ENCODE data around the gene INPP5A.
"Not testable (repeated sequence)": the region's sequence is repeated elsewhere in the genome, so short reads cannot be mapped to it uniquely, and the experiment has no call there.

The INPP5A gene

GRCh38 chr10:132739225-132739613 is 201.6 kb downstream of the INPP5A start:
- H3K9me3 ChIP-seq (ENCODE audit: control insufficient read depth, low read length), result no peaks in the 10 kb centered on the region
- peaks cover 6% of the 10 kb centered on the region for H3K4me1 ChIP-seq (ENCODE audit: control insufficient read depth, insufficient read depth, low read length)
- DNase-seq (ENCODE audit: low read depth), result no peak
- no peak overlapping the region for H3K4me3 ChIP-seq (ENCODE audit: low read length)
- peaks cover 5% of the 10 kb centered on the region for H3K36me3 ChIP-seq (ENCODE audit: control insufficient read depth, insufficient read depth, low read length, severe bottlenecking)
- no peaks in the 10 kb centered on the region for H3K27me3 ChIP-seq (replicated peaks; ENCODE audit: control insufficient read depth, insufficient read depth, low read length)
- H3K9ac ChIP-seq (ENCODE audit: low read length), result no peak overlapping the region

GRCh38 chr10:132740588-132740987 is 203.0 kb downstream of the INPP5A start:
- Histone ChIP-seq H3K4me1 (ENCODE audit: control insufficient read depth, insufficient read depth, low read length) (peaks cover 6% of the 10 kb centered on the region), H3K27me3 (replicated peaks; ENCODE audit: control insufficient read depth, insufficient read depth, low read length) (no peaks in the 10 kb centered on the region), H3K4me3 (ENCODE audit: low read length) (no peak overlapping the region), H3K9ac (ENCODE audit: low read length) (no peak overlapping the region), H3K36me3 (ENCODE audit: control insufficient read depth, insufficient read depth, low read length, severe bottlenecking) (peaks cover 5% of the 10 kb centered on the region), H3K9me3 (ENCODE audit: control insufficient read depth, low read length) (no peaks in the 10 kb centered on the region)
- no peak for DNase-seq (ENCODE audit: low read depth)

- Histone ChIP-seq H3K9me3 (ENCODE audit: control insufficient read depth, low read length) (no peaks in the 10 kb centered on the region), H3K27me3 (replicated peaks; ENCODE audit: control insufficient read depth, insufficient read depth, low read length) (no peaks in the 10 kb centered on the region), H3K36me3 (ENCODE audit: control insufficient read depth, insufficient read depth, low read length, severe bottlenecking) (peaks cover 5% of the 10 kb centered on the region), H3K4me3 (ENCODE audit: low read length) (no peak overlapping the region), H3K4me1 (ENCODE audit: control insufficient read depth, insufficient read depth, low read length) (peaks cover 6% of the 10 kb centered on the region), H3K9ac (ENCODE audit: low read length) (no peak overlapping the region)
- no peak for DNase-seq (ENCODE audit: low read depth)
These were observed 204.7 kb downstream of the INPP5A start for GRCh38 chr10:132742167-132742836.

GRCh38 chr10:132742837-132743194 is 205.2 kb downstream of the INPP5A start:
- Histone ChIP-seq H3K27me3 (replicated peaks; ENCODE audit: control insufficient read depth, insufficient read depth, low read length) (no peaks in the 10 kb centered on the region), H3K36me3 (ENCODE audit: control insufficient read depth, insufficient read depth, low read length, severe bottlenecking) (peaks cover 5% of the 10 kb centered on the region), H3K4me3 (ENCODE audit: low read length) (no peak overlapping the region), H3K9me3 (ENCODE audit: control insufficient read depth, low read length) (no peaks in the 10 kb centered on the region), H3K9ac (ENCODE audit: low read length) (no peak overlapping the region), H3K4me1 (ENCODE audit: control insufficient read depth, insufficient read depth, low read length) (peaks cover 6% of the 10 kb centered on the region)
- DNase-seq (ENCODE audit: low read depth), result no peak

GRCh38 chr10:132743196-132743924 is 205.8 kb downstream of the INPP5A start:
- H3K36me3 ChIP-seq (ENCODE audit: control insufficient read depth, insufficient read depth, low read length, severe bottlenecking); H3K9me3 ChIP-seq (ENCODE audit: control insufficient read depth, low read length); H3K9ac ChIP-seq (ENCODE audit: low read length); H3K27me3 ChIP-seq (replicated peaks; ENCODE audit: control insufficient read depth, insufficient read depth, low read length); H3K4me1 ChIP-seq (ENCODE audit: control insufficient read depth, insufficient read depth, low read length); H3K4me3 ChIP-seq (ENCODE audit: low read length): not testable (repeated sequence)
- peak; percentile 37 for DNase-seq (ENCODE audit: low read depth)

- Histone ChIP-seq H3K9ac (ENCODE audit: low read length) (no peak overlapping the region), H3K4me1 (ENCODE audit: control insufficient read depth, insufficient read depth, low read length) (peaks cover 6% of the 10 kb centered on the region), H3K9me3 (ENCODE audit: control insufficient read depth, low read length) (no peaks in the 10 kb centered on the region), H3K4me3 (ENCODE audit: low read length) (no peak overlapping the region), H3K27me3 (replicated peaks; ENCODE audit: control insufficient read depth, insufficient read depth, low read length) (no peaks in the 10 kb centered on the region), H3K36me3 (ENCODE audit: control insufficient read depth, insufficient read depth, low read length, severe bottlenecking) (peaks cover 5% of the 10 kb centered on the region)
- no peak for DNase-seq (ENCODE audit: low read depth)
These were observed 206.4 kb downstream of the INPP5A start for GRCh38 chr10:132743925-132744490.

- DNase-seq (ENCODE audit: low read depth), result no peak
- Histone ChIP-seq H3K27me3 (replicated peaks; ENCODE audit: control insufficient read depth, insufficient read depth, low read length) (no peaks in the 10 kb centered on the region), H3K4me3 (ENCODE audit: low read length) (no peak overlapping the region), H3K4me1 (ENCODE audit: control insufficient read depth, insufficient read depth, low read length) (peaks cover 6% of the 10 kb centered on the region), H3K9ac (ENCODE audit: low read length) (no peak overlapping the region), H3K9me3 (ENCODE audit: control insufficient read depth, low read length) (no peaks in the 10 kb centered on the region), H3K36me3 (ENCODE audit: control insufficient read depth, insufficient read depth, low read length, severe bottlenecking) (peaks cover 12% of the 10 kb centered on the region)
These were observed 207.3 kb downstream of the INPP5A start for GRCh38 chr10:132744839-132745238.

- Histone ChIP-seq H3K4me1 (ENCODE audit: control insufficient read depth, insufficient read depth, low read length) (peaks cover 6% of the 10 kb centered on the region), H3K9ac (ENCODE audit: low read length) (no peak overlapping the region), H3K36me3 (ENCODE audit: control insufficient read depth, insufficient read depth, low read length, severe bottlenecking) (peaks cover 13% of the 10 kb centered on the region), H3K4me3 (ENCODE audit: low read length) (no peak overlapping the region), H3K27me3 (replicated peaks; ENCODE audit: control insufficient read depth, insufficient read depth, low read length) (no peaks in the 10 kb centered on the region), H3K9me3 (ENCODE audit: control insufficient read depth, low read length) (no peaks in the 10 kb centered on the region)
- no peak for DNase-seq (ENCODE audit: low read depth)
These were observed 207.9 kb downstream of the INPP5A start for GRCh38 chr10:132745511-132745910.

GRCh38 chr10:132745971-132746370 is 208.4 kb downstream of the INPP5A start:
- Histone ChIP-seq H3K4me3 (ENCODE audit: low read length) (no peak overlapping the region), H3K4me1 (ENCODE audit: control insufficient read depth, insufficient read depth, low read length) (peaks cover 6% of the 10 kb centered on the region), H3K36me3 (ENCODE audit: control insufficient read depth, insufficient read depth, low read length, severe bottlenecking) (peaks cover 13% of the 10 kb centered on the region), H3K9me3 (ENCODE audit: control insufficient read depth, low read length) (no peaks in the 10 kb centered on the region), H3K9ac (ENCODE audit: low read length) (no peak overlapping the region), H3K27me3 (replicated peaks; ENCODE audit: control insufficient read depth, insufficient read depth, low read length) (no peaks in the 10 kb centered on the region)
- no peak for DNase-seq (ENCODE audit: low read depth)

- Histone ChIP-seq H3K4me1 (ENCODE audit: control insufficient read depth, insufficient read depth, low read length) (peaks cover 6% of the 10 kb centered on the region), H3K9me3 (ENCODE audit: control insufficient read depth, low read length) (no peaks in the 10 kb centered on the region), H3K9ac (ENCODE audit: low read length) (no peak overlapping the region), H3K27me3 (replicated peaks; ENCODE audit: control insufficient read depth, insufficient read depth, low read length) (no peaks in the 10 kb centered on the region), H3K4me3 (ENCODE audit: low read length) (no peak overlapping the region), H3K36me3 (ENCODE audit: control insufficient read depth, insufficient read depth, low read length, severe bottlenecking) (peaks cover 13% of the 10 kb centered on the region)
- DNase-seq (ENCODE audit: low read depth), result no peak
These were observed 208.8 kb downstream of the INPP5A start for GRCh38 chr10:132746386-132746785.

GRCh38 chr10:132746801-132747625 is 209.4 kb downstream of the INPP5A start:
- Histone ChIP-seq H3K27me3 (replicated peaks; ENCODE audit: control insufficient read depth, insufficient read depth, low read length) (no peaks in the 10 kb centered on the region), H3K9ac (ENCODE audit: low read length) (no peak overlapping the region), H3K36me3 (ENCODE audit: control insufficient read depth, insufficient read depth, low read length, severe bottlenecking) (peaks cover 8% of the 10 kb centered on the region), H3K4me3 (ENCODE audit: low read length) (no peak overlapping the region), H3K4me1 (ENCODE audit: control insufficient read depth, insufficient read depth, low read length) (peaks cover 6% of the 10 kb centered on the region), H3K9me3 (ENCODE audit: control insufficient read depth, low read length) (no peaks in the 10 kb centered on the region)
- no peak for DNase-seq (ENCODE audit: low read depth)

Data from adipocyte (in vitro differentiated cells).